Measurements from ENCODE around the gene GLS. TPM values are rescaled to one million over a fixed set of nuclear protein-coding genes. Genes with fewer than 3 reads are reported as not detected.

GLS gene
- total and polyA plus RNA-seq, 2 donors (not counting 1 experiment from before 2014, with no cell fraction given) = 123 to 192 TPM

DNA sequence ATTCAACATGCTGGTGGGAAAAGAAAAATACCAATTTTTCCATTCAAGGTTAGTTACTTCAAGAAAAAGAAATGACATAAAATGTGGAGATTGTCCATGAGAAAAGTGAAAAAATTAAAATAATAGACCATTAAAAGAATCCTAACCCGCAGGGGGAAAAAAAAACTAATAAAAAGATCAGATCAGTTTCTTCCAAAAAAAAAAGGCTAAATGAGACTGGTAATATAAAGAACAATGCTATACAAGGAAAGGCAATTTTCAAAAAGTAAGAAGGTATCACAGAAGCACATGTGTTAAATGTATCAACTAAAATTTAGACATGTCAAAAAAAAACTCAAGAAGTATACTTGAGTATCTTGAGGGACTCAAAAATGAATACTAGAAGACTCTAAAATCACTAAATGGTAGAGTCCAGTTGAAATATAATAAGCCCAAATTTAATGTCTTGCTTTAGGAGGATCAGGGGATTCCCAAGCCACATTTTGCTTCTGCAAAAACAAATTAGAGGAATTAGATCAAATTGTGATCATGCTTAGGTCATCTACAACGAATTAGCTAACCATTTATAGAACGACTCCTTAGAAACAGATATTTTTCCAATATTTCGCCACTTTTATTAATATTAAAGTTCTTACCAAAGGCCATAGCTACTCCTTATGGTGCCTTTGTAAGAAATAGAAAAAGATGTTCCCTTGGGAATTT lies 35.8 kb upstream of the GLS start:
- DNase-seq (ENCODE audit: low read depth in 2 of 2) = no peak
- H4K20me1 ChIP-seq (ENCODE audit: control insufficient read depth, extremely low read depth, insufficient read depth, low read length) = no peaks in the 10 kb centered on the region
- H3K4me3 ChIP-seq (replicated peaks in 1 of 4; ENCODE audit: control extremely low read depth in 1 of 4, insufficient read depth in 1 of 4, low read depth in 3 of 4, low read length in 4 of 4) = no peak overlapping the region
- H3K36me3 ChIP-seq (ENCODE audit: control insufficient read depth, insufficient read depth, low read length) = no peaks in the 10 kb centered on the region
- no peaks in the 10 kb centered on the region for H3K27me3 ChIP-seq (ENCODE audit: control insufficient read depth, insufficient read depth, low read length)
- no peaks in the 10 kb centered on the region for H3K9me3 ChIP-seq (ENCODE audit: control insufficient read depth, insufficient read depth, low read depth, low read length)
- peaks cover 5% of the 10 kb centered on the region for H3K4me1 ChIP-seq (ENCODE audit: control insufficient read depth, extremely low read depth, insufficient read depth, low read length)
- H3K79me2 ChIP-seq (ENCODE audit: control insufficient read depth, insufficient read depth, low read length) = no peaks in the 10 kb centered on the region
- H2AFZ ChIP-seq (ENCODE audit: low read length) = no peak overlapping the region
- no peak for TF ChIP-seq EZH2 (IDR thresholded peaks at IDR 0.05; ENCODE audit: low read length, missing control alignments)
- TF ChIP-seq, protein P1, sequence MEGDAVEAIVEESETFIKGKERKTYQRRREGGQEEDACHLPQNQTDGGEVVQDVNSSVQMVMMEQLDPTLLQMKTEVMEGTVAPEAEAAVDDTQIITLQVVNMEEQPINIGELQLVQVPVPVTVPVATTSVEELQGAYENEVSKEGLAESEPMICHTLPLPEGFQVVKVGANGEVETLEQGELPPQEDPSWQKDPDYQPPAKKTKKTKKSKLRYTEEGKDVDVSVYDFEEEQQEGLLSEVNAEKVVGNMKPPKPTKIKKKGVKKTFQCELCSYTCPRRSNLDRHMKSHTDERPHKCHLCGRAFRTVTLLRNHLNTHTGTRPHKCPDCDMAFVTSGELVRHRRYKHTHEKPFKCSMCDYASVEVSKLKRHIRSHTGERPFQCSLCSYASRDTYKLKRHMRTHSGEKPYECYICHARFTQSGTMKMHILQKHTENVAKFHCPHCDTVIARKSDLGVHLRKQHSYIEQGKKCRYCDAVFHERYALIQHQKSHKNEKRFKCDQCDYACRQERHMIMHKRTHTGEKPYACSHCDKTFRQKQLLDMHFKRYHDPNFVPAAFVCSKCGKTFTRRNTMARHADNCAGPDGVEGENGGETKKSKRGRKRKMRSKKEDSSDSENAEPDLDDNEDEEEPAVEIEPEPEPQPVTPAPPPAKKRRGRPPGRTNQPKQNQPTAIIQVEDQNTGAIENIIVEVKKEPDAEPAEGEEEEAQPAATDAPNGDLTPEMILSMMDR (conservative IDR thresholded peaks at IDR 0.05 in 1 of 2, IDR thresholded peaks at IDR 0.05 in 1 of 2; ENCODE audit: low read depth in 1 of 2, low read length in 2 of 2) = no peak
- H3K4me2 ChIP-seq (ENCODE audit: extremely low read depth, insufficient read depth, low read length) = no peak overlapping the region
- H3K9ac ChIP-seq (ENCODE audit: insufficient read depth, low read length) = no peak overlapping the region
- H3K27ac ChIP-seq (ENCODE audit: insufficient read depth, low read length) = no peak overlapping the region

DNA sequence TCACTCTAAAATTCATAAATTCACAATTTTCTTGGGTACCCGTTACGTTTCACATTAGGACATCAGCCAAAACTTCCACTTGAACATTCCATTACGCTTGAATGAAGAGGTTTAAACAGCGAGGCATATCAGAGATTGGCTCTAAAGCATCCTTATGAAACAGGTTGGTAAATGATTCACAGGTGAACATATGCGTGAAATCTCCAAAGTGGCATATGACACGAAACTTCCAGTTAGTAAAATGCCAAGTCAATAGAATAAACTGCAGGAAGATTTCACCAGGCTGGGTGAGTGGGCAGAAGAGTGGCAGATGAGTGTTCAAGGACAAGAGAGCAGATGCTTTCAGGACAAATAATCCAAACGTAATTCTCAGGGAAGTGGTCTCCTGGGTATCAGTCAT lies 33.9 kb upstream of the GLS start:
- no peak overlapping the region for H2AFZ ChIP-seq (ENCODE audit: low read length)
- peak in 1 of 2 donors; percentile 70 for DNase-seq (ENCODE audit: low read depth in 2 of 2)

DNA sequence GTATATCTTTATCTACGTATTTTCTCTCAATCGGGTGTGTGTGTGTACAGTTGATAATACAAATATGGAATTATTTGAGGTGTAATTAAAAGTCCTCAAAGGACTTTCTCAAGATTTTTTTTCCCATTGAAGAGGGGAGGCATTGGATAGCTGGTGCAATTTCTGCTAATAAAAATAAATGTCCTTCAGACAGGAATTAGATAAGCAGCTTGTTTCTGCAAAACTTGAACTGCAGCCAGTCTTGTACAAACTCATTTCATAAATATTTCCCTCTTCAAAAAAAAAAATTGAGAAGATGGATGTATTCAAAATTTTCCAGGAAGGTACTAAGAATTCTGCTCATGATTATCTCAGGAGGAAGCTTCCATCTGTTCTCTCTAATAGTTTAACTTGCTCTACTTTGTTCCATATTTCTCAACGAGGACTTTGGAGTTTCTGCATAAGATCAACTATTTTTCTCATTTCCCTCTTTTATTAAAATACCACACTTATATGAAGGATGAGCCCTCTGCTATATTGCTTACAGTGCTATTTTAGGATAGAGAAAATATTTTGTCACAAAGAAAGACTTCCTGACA lies 33.0 kb upstream of the GLS start:
- peak; percentile 76 to 83 for DNase-seq (ENCODE audit: low read depth in 2 of 2)
- Histone ChIP-seq H3K27me3 (ENCODE audit: control insufficient read depth, insufficient read depth, low read length) (no peaks in the 10 kb centered on the region), H3K27ac (ENCODE audit: insufficient read depth, low read length) (no peak overlapping the region), H2AFZ (ENCODE audit: low read length) (no peak overlapping the region), H3K9ac (ENCODE audit: insufficient read depth, low read length) (no peak overlapping the region), H3K9me3 (ENCODE audit: control insufficient read depth, insufficient read depth, low read depth, low read length) (no peaks in the 10 kb centered on the region), H3K4me1 (ENCODE audit: control insufficient read depth, extremely low read depth, insufficient read depth, low read length) (peaks cover 5% of the 10 kb centered on the region), H3K4me3 (replicated peaks in 1 of 4; ENCODE audit: control extremely low read depth in 1 of 4, insufficient read depth in 1 of 4, low read depth in 3 of 4, low read length in 4 of 4) (no peak overlapping the region), H3K36me3 (ENCODE audit: control insufficient read depth, insufficient read depth, low read length) (no peaks in the 10 kb centered on the region), H4K20me1 (ENCODE audit: control insufficient read depth, extremely low read depth, insufficient read depth, low read length) (no peaks in the 10 kb centered on the region), H3K4me2 (ENCODE audit: extremely low read depth, insufficient read depth, low read length) (no peak overlapping the region), H3K79me2 (ENCODE audit: control insufficient read depth, insufficient read depth, low read length) (no peaks in the 10 kb centered on the region)
- TF ChIP-seq EZH2 (IDR thresholded peaks at IDR 0.05; ENCODE audit: low read length, missing control alignments) = no peak
- TF ChIP-seq, protein P1 (conservative IDR thresholded peaks at IDR 0.05 in 1 of 2, IDR thresholded peaks at IDR 0.05 in 1 of 2; ENCODE audit: low read depth in 1 of 2, low read length in 2 of 2) = no peak

More for the DNA sequence above, 33.9 kb upstream of the GLS start:
- Histone ChIP-seq H3K4me2 (ENCODE audit: extremely low read depth, insufficient read depth, low read length) (no peak overlapping the region), H3K27ac (ENCODE audit: insufficient read depth, low read length) (no peak overlapping the region), H3K79me2 (ENCODE audit: control insufficient read depth, insufficient read depth, low read length) (no peaks in the 10 kb centered on the region), H4K20me1 (ENCODE audit: control insufficient read depth, extremely low read depth, insufficient read depth, low read length) (no peaks in the 10 kb centered on the region), H3K36me3 (ENCODE audit: control insufficient read depth, insufficient read depth, low read length) (no peaks in the 10 kb centered on the region), H3K4me3 (replicated peaks in 1 of 4; ENCODE audit: control extremely low read depth in 1 of 4, insufficient read depth in 1 of 4, low read depth in 3 of 4, low read length in 4 of 4) (no peak overlapping the region), H3K9me3 (ENCODE audit: control insufficient read depth, insufficient read depth, low read depth, low read length) (no peaks in the 10 kb centered on the region), H3K27me3 (ENCODE audit: control insufficient read depth, insufficient read depth, low read length) (no peaks in the 10 kb centered on the region), H3K4me1 (ENCODE audit: control insufficient read depth, extremely low read depth, insufficient read depth, low read length) (peaks cover 7% of the 10 kb centered on the region), H3K9ac (ENCODE audit: insufficient read depth, low read length) (no peak overlapping the region)
- TF ChIP-seq EZH2 (IDR thresholded peaks at IDR 0.05; ENCODE audit: low read length, missing control alignments) = no peak
- TF ChIP-seq, protein P1 (conservative IDR thresholded peaks at IDR 0.05 in 1 of 2, IDR thresholded peaks at IDR 0.05 in 1 of 2; ENCODE audit: low read depth in 1 of 2, low read length in 2 of 2) = no peak
